HepG2 (cell line): ENCODE results near the gene NRAP.

Source experiments
- ATF3 ChIP-seq: sonication (generic); formaldehyde crosslinking; IDR thresholded peaks from 2 replicates; pipeline ENCODE4 v1.4.0; 2020; ENCODE audit warnings: missing genetic modification reagents
- CC2D1A ChIP-seq: sonication (generic); formaldehyde crosslinking; IDR thresholded peaks from 2 replicates; pipeline ENCODE4 v1.8.1; 2023; ENCODE audit warnings: mild to moderate bottlenecking, missing genetic modification reagents
- ETV5 ChIP-seq: IDR thresholded peaks from 2 replicates; pipeline ENCODE4 v1.6.1; 2018; ENCODE audit warnings: missing biosample characterization, missing genetic modification reagents, inconsistent platforms, borderline replicate concordance
- ISL2 ChIP-seq: sonication (generic); formaldehyde crosslinking; IDR thresholded peaks from 2 replicates; pipeline ENCODE4 v1.5.0; 2020; ENCODE audit warnings: missing genetic modification reagents
- MTA3 ChIP-seq: sonication (generic); formaldehyde crosslinking; IDR thresholded peaks from 2 replicates; pipeline ENCODE4 v1.4.0; 2020; ENCODE audit warnings: missing genetic modification reagents
- POLR2A ChIP-seq, 2 experiments: IDR thresholded peaks; 2 replicates each; pipeline ENCODE4 v1.6.1; 2011; ENCODE audit warnings: low read depth in 2 of 2, low read length in 2 of 2, mild to moderate bottlenecking in 1 of 2, moderate library complexity in 1 of 2; ENCODE audit not compliant: insufficient read depth in 1 of 2
- TBX3 ChIP-seq: fragments of 450-650 bp; IDR thresholded peaks from 2 replicates; pipeline ENCODE4 v1.6.1; 2017; ENCODE audit warnings: antibody characterized with exemption, mild to moderate bottlenecking, inconsistent platforms, borderline replicate concordance
- ZNF639 ChIP-seq: conservative IDR thresholded peaks from 2 replicates; pipeline ENCODE4 v1.6.1; 2018; ENCODE audit warnings: missing genetic modification reagents
- ZNF713 ChIP-seq: sonication (generic); formaldehyde crosslinking; IDR thresholded peaks from 2 replicates; pipeline ENCODE4 v1.4.0; 2020; ENCODE audit warnings: mild to moderate bottlenecking, missing genetic modification reagents
- TF ChIP-seq, protein P1 (sequence below): IDR thresholded peaks from 2 replicates; pipeline ENCODE4 v1.6.1; 2016; ENCODE audit warnings: low read depth
- TF ChIP-seq, protein P2 (sequence below), 2 experiments: sonication (generic) in 1 of 2; formaldehyde crosslinking in 1 of 2; IDR thresholded peaks; 2 replicates each; pipeline versions ENCODE4 v1.5.1 to v1.6.1; 2011 to 2020; ENCODE audit warnings: borderline replicate concordance in 1 of 2, low read depth in 1 of 2, low read length in 1 of 2, mild to moderate bottlenecking in 1 of 2, missing genetic modification reagents in 1 of 2, moderate library complexity in 1 of 2

DNA sequence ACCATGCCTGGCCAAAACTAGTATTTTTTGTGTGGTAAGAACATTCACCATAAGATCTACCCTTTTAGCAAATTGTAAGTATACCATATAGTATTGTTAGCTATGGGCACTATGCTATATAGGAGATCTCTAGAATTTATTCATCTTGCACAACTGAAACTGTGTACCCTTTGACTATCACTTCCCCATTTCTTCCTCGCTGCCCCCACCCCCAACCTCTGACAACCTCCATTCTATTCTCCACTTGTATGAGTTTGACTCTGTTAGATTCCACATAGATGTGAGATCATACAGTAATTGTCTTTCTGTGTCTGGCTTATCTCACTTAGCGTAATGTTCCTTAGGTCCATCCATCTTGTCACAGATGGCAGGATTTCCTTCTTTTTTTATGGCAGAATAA lies 19.5 kb upstream of the NRAP start:
- no peak for TF ChIP-seq ZNF713 (CRISPR knock-in tag)
- no peak for TF ChIP-seq CC2D1A (CRISPR knock-in tag)
- TF ChIP-seq ISL2 (CRISPR knock-in tag) = no peak
- no peak for TF ChIP-seq TBX3
- no peak for TF ChIP-seq ZNF639 (CRISPR knock-in tag)
- TF ChIP-seq, protein P1, sequence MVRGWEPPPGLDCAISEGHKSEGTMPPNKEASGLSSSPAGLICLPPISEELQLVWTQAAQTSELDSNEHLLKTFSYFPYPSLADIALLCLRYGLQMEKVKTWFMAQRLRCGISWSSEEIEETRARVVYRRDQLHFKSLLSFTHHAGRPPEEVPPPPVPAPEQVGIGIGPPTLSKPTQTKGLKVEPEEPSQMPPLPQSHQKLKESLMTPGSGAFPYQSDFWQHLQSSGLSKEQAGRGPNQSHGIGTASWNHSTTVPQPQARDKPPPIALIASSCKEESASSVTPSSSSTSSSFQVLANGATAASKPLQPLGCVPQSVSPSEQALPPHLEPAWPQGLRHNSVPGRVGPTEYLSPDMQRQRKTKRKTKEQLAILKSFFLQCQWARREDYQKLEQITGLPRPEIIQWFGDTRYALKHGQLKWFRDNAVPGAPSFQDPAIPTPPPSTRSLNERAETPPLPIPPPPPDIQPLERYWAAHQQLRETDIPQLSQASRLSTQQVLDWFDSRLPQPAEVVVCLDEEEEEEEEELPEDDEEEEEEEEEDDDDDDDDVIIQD (CRISPR knock-in tag) = no peak
- no peak for TF ChIP-seq ETV5
- TF ChIP-seq POLR2A (IDR thresholded peaks at IDR 0.05; ENCODE audit: insufficient read depth in 1 of 2, low read depth in 2 of 2, low read length in 2 of 2) = no peak
- no peak for TF ChIP-seq MTA3
- TF ChIP-seq ATF3 (CRISPR knock-in tag) = no peak
- TF ChIP-seq, protein P2, sequence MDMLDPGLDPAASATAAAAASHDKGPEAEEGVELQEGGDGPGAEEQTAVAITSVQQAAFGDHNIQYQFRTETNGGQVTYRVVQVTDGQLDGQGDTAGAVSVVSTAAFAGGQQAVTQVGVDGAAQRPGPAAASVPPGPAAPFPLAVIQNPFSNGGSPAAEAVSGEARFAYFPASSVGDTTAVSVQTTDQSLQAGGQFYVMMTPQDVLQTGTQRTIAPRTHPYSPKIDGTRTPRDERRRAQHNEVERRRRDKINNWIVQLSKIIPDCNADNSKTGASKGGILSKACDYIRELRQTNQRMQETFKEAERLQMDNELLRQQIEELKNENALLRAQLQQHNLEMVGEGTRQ (IDR thresholded peaks at IDR 0.05; ENCODE audit: low read depth, low read length) = no peak
- TF ChIP-seq, protein P2 (CRISPR knock-in tag; IDR thresholded peaks at IDR 0.05; ENCODE audit: borderline replicate concordance) = no peak
